ENCODE measurements around the gene GPRC5D.

Gene GPRC5D

GRCh38 chr12:12933742-12934141 is 18.2 kb downstream of the GPRC5D start:
- DNase-seq, result no peak

GRCh38 chr12:12930633-12931219 is 21.2 kb downstream of the GPRC5D start:
- no peak for DNase-seq

GRCh38 chr12:12929696-12930095 is 22.3 kb downstream of the GPRC5D start:
- no peak for DNase-seq

- peak; percentile 60 for DNase-seq
Measured at GRCh38 chr12:12927211-12928079, 24.5 kb downstream of the GPRC5D start.

- peak; percentile 66 for DNase-seq
Measured at GRCh38 chr12:12926571-12927071, 25.3 kb downstream of the GPRC5D start.

GRCh38 chr12:12925388-12925787 is 26.6 kb downstream of the GPRC5D start:
- DNase-seq, result peak; percentile 26

GRCh38 chr12:12924169-12924568 is 27.8 kb downstream of the GPRC5D start:
- DNase-seq, result no peak

- DNase-seq, result no peak
Measured at GRCh38 chr12:12922978-12923377, 29.0 kb downstream of the GPRC5D start.

GRCh38 chr12:12922191-12922616 is 29.8 kb downstream of the GPRC5D start:
- DNase-seq, result peak; percentile 59

GRCh38 chr12:12919666-12920435 is 32.1 kb downstream of the GPRC5D start:
- DNase-seq, result peak; percentile 26

- DNase-seq, result no peak
Measured at GRCh38 chr12:12918781-12919389, 33.1 kb downstream of the GPRC5D start.

GRCh38 chr12:12917517-12917916 is 34.5 kb downstream of the GPRC5D start:
- DNase-seq, result no peak

- peak; percentile 77 for DNase-seq
Measured at GRCh38 chr12:12916135-12916944, 35.6 kb downstream of the GPRC5D start.

GRCh38 chr12:12915656-12916055 is 36.3 kb downstream of the GPRC5D start:
- no peak for DNase-seq

GRCh38 chr12:12912711-12913110 is 39.3 kb downstream of the GPRC5D start:
- DNase-seq, result no peak

- DNase-seq, result no peak
Measured at GRCh38 chr12:12909995-12910420, 42.0 kb downstream of the GPRC5D start.

- DNase-seq, result no peak
Measured at GRCh38 chr12:12909228-12909994, 42.6 kb downstream of the GPRC5D start.

- DNase-seq, result no peak
Measured at GRCh38 chr12:12908711-12909110, 43.3 kb downstream of the GPRC5D start.

- DNase-seq, result no peak
Measured at GRCh38 chr12:12908252-12908651, 43.7 kb downstream of the GPRC5D start.

GRCh38 chr12:12907552-12907951 is 44.4 kb downstream of the GPRC5D start:
- DNase-seq, result no peak

Data from fibroblast of skin of right biceps (primary cell).